IPS-18c (cell line): ENCODE results near the gene GADD45B.
A peak's percentile ranks its signal among the peaks of the same experiment; 100 is the strongest.
"Not testable (repeated sequence)": the region's sequence is repeated elsewhere in the genome, so short reads cannot be mapped to it uniquely, and the experiment has no call there.

Experiments
- H3K4me3 ChIP-seq: 2 replicates; pipeline ENCODE4 v1.7.0; 2013; ENCODE audit warnings: low read depth, mild to moderate bottlenecking, low read length, moderate library complexity; ENCODE audit not compliant: insufficient read depth
- H3K9me3 ChIP-seq: one replicate; pipeline ENCODE4 v1.6.1; 2013; ENCODE audit warnings: mild to moderate bottlenecking, low read length, moderate library complexity; ENCODE audit not compliant: control insufficient read depth, insufficient read depth

The GADD45B gene

GRCh38 chr19:2493448-2493847, 17.5 kb downstream of the GADD45B start:
- H3K4me3 ChIP-seq, H3K9me3 ChIP-seq: not testable (repeated sequence)

GRCh38 chr19:2494084-2494446, 18.1 kb downstream of the GADD45B start:
- no peaks in the 10 kb centered on the region for H3K9me3 ChIP-seq
- H3K4me3 ChIP-seq = 0 out of 2 replicates have a peak overlapping the region, but pooled peaks have one; percentile 50

GRCh38 chr19:2494447-2495129, 18.7 kb downstream of the GADD45B start:
- peak overlapping the region; percentile 50 for H3K4me3 ChIP-seq
- H3K9me3 ChIP-seq = no peaks in the 10 kb centered on the region

- H3K9me3 ChIP-seq = no peaks in the 10 kb centered on the region
- peak overlapping the region; percentile 50 for H3K4me3 ChIP-seq
Observed at GRCh38 chr19:2495130-2495641, 19.3 kb downstream of the GADD45B start.

- Histone ChIP-seq H3K9me3 (no peaks in the 10 kb centered on the region), H3K4me3 (peak overlapping the region; percentile 50)
Observed at GRCh38 chr19:2495651-2496316, 19.9 kb downstream of the GADD45B start.

- H3K9me3 ChIP-seq = no peaks in the 10 kb centered on the region
- no peak overlapping the region for H3K4me3 ChIP-seq
Observed at GRCh38 chr19:2497186-2497585, 21.3 kb downstream of the GADD45B start.

- Histone ChIP-seq H3K9me3 (no peaks in the 10 kb centered on the region), H3K4me3 (no peak overlapping the region)
Observed at GRCh38 chr19:2500156-2500555, 24.2 kb downstream of the GADD45B start.

GRCh38 chr19:2500841-2501261, 24.9 kb downstream of the GADD45B start:
- Histone ChIP-seq H3K9me3 (no peaks in the 10 kb centered on the region), H3K4me3 (no peak overlapping the region)

- Histone ChIP-seq H3K4me3 (no peak overlapping the region), H3K9me3 (no peaks in the 10 kb centered on the region)
Observed at GRCh38 chr19:2503521-2504109, 27.7 kb downstream of the GADD45B start.

- H3K4me3 ChIP-seq = not testable (repeated sequence)
Observed at GRCh38 chr19:2506656-2507055, 30.7 kb downstream of the GADD45B start.

GRCh38 chr19:2507109-2507508, 31.2 kb downstream of the GADD45B start:
- no peak overlapping the region for H3K4me3 ChIP-seq
- H3K9me3 ChIP-seq = no peaks in the 10 kb centered on the region

More at GRCh38 chr19:2506656-2507055, 30.7 kb downstream of the GADD45B start:
- H3K9me3 ChIP-seq = not testable (repeated sequence)

GRCh38 chr19:2509096-2509495, 33.2 kb downstream of the GADD45B start:
- Histone ChIP-seq H3K4me3 (no peak overlapping the region), H3K9me3 (no peaks in the 10 kb centered on the region)

- Histone ChIP-seq H3K9me3 (no peaks in the 10 kb centered on the region), H3K4me3 (no peak overlapping the region)
Observed at GRCh38 chr19:2511570-2511969, 35.6 kb downstream of the GADD45B start.

- no peaks in the 10 kb centered on the region for H3K9me3 ChIP-seq
- no peak overlapping the region for H3K4me3 ChIP-seq
Observed at GRCh38 chr19:2511991-2512390, 36.1 kb downstream of the GADD45B start.

GRCh38 chr19:2512523-2513431, 36.9 kb downstream of the GADD45B start:
- Histone ChIP-seq H3K9me3 (no peaks in the 10 kb centered on the region), H3K4me3 (no peak overlapping the region)

- no peak overlapping the region for H3K4me3 ChIP-seq
- H3K9me3 ChIP-seq = no peaks in the 10 kb centered on the region
Observed at GRCh38 chr19:2514981-2515518, 39.1 kb downstream of the GADD45B start.

GRCh38 chr19:2516727-2517126, 40.8 kb downstream of the GADD45B start:
- no peak overlapping the region for H3K4me3 ChIP-seq
- H3K9me3 ChIP-seq = no peaks in the 10 kb centered on the region
